HG02678 (cell line): ENCODE measurements around the gene PTTG2.
"Not testable (repeated sequence)": the region's sequence is repeated elsewhere in the genome, so short reads cannot be mapped to it uniquely, and the experiment has no call there.

Source experiments
- ATAC-seq: cut with Tn5 transposase; IDR thresholded peaks from one replicate; pipeline ENCODE4 v1.9.1; 2021; ENCODE audit warnings: mild to moderate bottlenecking, moderate library complexity; ENCODE audit not compliant: unreplicated experiment

Gene PTTG2

GRCh38 chr4:37953620-37954293 is 6.4 kb upstream of the PTTG2 start:
- ATAC-seq: no peak

GRCh38 chr4:37956941-37957340 is 3.3 kb upstream of the PTTG2 start:
- no peak for ATAC-seq

- ATAC-seq: no peak
Observed at GRCh38 chr4:37958932-37959331, 1.3 kb upstream of the PTTG2 start.

GRCh38 chr4:37960679-37961450 is 667 bp downstream of the PTTG2 start:
- no peak for ATAC-seq

- ATAC-seq: peak; percentile 75
Observed at GRCh38 chr4:37964734-37965457, 4.7 kb downstream of the PTTG2 start.

- no peak for ATAC-seq
Observed at GRCh38 chr4:37966044-37966443, 5.8 kb downstream of the PTTG2 start.

GRCh38 chr4:37967736-37968135 is 7.5 kb downstream of the PTTG2 start:
- no peak for ATAC-seq

- ATAC-seq: no peak
Observed at GRCh38 chr4:37968747-37969146, 8.5 kb downstream of the PTTG2 start.

GRCh38 chr4:37970702-37971101 is 10.5 kb downstream of the PTTG2 start:
- ATAC-seq: peak; percentile 53

GRCh38 chr4:37971202-37971601 is 11.0 kb downstream of the PTTG2 start:
- ATAC-seq: no peak

GRCh38 chr4:37973441-37973840 is 13.2 kb downstream of the PTTG2 start:
- ATAC-seq: no peak

- ATAC-seq: not testable (repeated sequence)
Observed at GRCh38 chr4:37975321-37975822, 15.2 kb downstream of the PTTG2 start.

- ATAC-seq: no peak
Observed at GRCh38 chr4:37976507-37976906, 16.3 kb downstream of the PTTG2 start.

GRCh38 chr4:37976991-37977470 is 16.8 kb downstream of the PTTG2 start:
- ATAC-seq: peak; percentile 75

- ATAC-seq: peak; percentile 61
Observed at GRCh38 chr4:37977471-37978247, 17.5 kb downstream of the PTTG2 start.

GRCh38 chr4:37978248-37978924 is 18.2 kb downstream of the PTTG2 start:
- ATAC-seq: peak; percentile 21

- no peak for ATAC-seq
Observed at GRCh38 chr4:37980246-37980645, 20.0 kb downstream of the PTTG2 start.

GRCh38 chr4:37981425-37981824 is 21.2 kb downstream of the PTTG2 start:
- no peak for ATAC-seq

GRCh38 chr4:37981844-37982720 is 21.9 kb downstream of the PTTG2 start:
- no peak for ATAC-seq
